ENCODE measurements around the gene SCAF8. TPM values are rescaled to one million over a fixed set of nuclear protein-coding genes. Genes with fewer than 3 reads are reported as not detected.

The SCAF8 gene
- polyA plus RNA-seq, 1 of the 3 experiments (the other 2 are of a cell fraction) = 11.0 TPM

- TF ChIP-seq REST (IDR thresholded peaks at IDR 0.05; ENCODE audit: low read depth, low read length) = no peak
- TF ChIP-seq GABPA (IDR thresholded peaks at IDR 0.05; ENCODE audit: low read depth) = no peak
- no peak for TF ChIP-seq JUND (IDR thresholded peaks at IDR 0.05)
These were observed 6.3 kb upstream of the SCAF8 start (continued) for GRCh38 chr6:154726887-154727286.

GRCh38 chr6:154731296-154732218 is 1.7 kb upstream of the SCAF8 start:
- Histone ChIP-seq H2AFZ (ENCODE audit: low read depth) (peak overlapping the region; percentile 75; the same call in 1 of the 2 replicates), H3K9ac (peak overlapping the region; percentile 99; the same call in 1 of the 2 replicates), H4K20me1 (ENCODE audit: insufficient read depth) (peaks cover 24% of the 10 kb centered on the region), H3K27me3 (ENCODE audit: insufficient read depth) (no peaks in the 10 kb centered on the region), H3K27ac (ENCODE audit: low read depth in 2 of 2, low read length in 1 of 2) (peak overlapping the region; percentile 95 to 96; a peak in 3 of 4 replicates), H3K79me2 (ENCODE audit: insufficient read depth) (peaks cover 25% of the 10 kb centered on the region), H3K36me3 (replicated peaks in 1 of 2; ENCODE audit: control insufficient read depth in 1 of 2, insufficient read depth in 2 of 2, low read length in 1 of 2) (no peaks in the 10 kb centered on the region), H3K4me1 (ENCODE audit: control insufficient read depth in 1 of 2, insufficient read depth in 2 of 2, low read depth in 1 of 2, low read length in 1 of 2) (peaks cover 0 to 15% of the 10 kb centered on the region in 2 experiments; a peak in 3 of 4 replicates), H3F3A (replicated peaks; ENCODE audit: insufficient read depth) (peaks cover 14% of the 10 kb centered on the region), H3K9me2 (no peaks in the 10 kb centered on the region), H3K9me3 (no peaks in the 10 kb centered on the region), H3K4me2 (no peak overlapping the region), H3K4me3 (ENCODE audit: low read depth in 2 of 2, low read length in 1 of 2) (no peak overlapping the region)
- ChIA-PET CTCF (interaction anchor here (0.7 to 1.5 kb wide), 4 partner anchors 56 to 273 kb away, joined by 3 to 8 read pairs (median 5); no protein-coding TSS in a partner anchor), POLR2A (no interaction called here)
- peak; percentile 21 for DNase-seq
- TF ChIP-seq TAF1 (IDR thresholded peaks at IDR 0.05; ENCODE audit: borderline replicate concordance, low read depth, low read length) (no peak), NRF1 (IDR thresholded peaks at IDR 0.05; ENCODE audit: low read depth, low read length) (no peak), USF1 (IDR thresholded peaks at IDR 0.05; ENCODE audit: borderline replicate concordance, low read depth) (no peak), YY1 (IDR thresholded peaks at IDR 0.05; ENCODE audit: low read depth) (no peak), MEF2A (IDR thresholded peaks at IDR 0.05; ENCODE audit: borderline replicate concordance, low read depth) (no peak), MAX (IDR thresholded peaks at IDR 0.05; ENCODE audit: low read depth) (no peak), MXI1 (IDR thresholded peaks at IDR 0.05; ENCODE audit: low read depth, low read length) (no peak), USF2 (IDR thresholded peaks at IDR 0.05; ENCODE audit: borderline replicate concordance, low read depth, low read length) (no peak), POLR2AphosphoS5 (IDR thresholded peaks at IDR 0.05; ENCODE audit: low read depth, low read length) (no peak), TEAD4 (IDR thresholded peaks at IDR 0.05; ENCODE audit: borderline replicate concordance, insufficient read depth) (no peak), SIN3A (IDR thresholded peaks at IDR 0.05; ENCODE audit: borderline replicate concordance, low read depth, low read length) (no peak), REST (IDR thresholded peaks at IDR 0.05; ENCODE audit: low read depth, low read length) (no peak), FOSL2 (IDR thresholded peaks at IDR 0.05; ENCODE audit: borderline replicate concordance, low read depth) (no peak), RFX5 (IDR thresholded peaks at IDR 0.05; ENCODE audit: low read length) (no peak), TCF12 (IDR thresholded peaks at IDR 0.05) (no peak), RXRA (IDR thresholded peaks at IDR 0.05; ENCODE audit: borderline replicate concordance, low read depth) (no peak), CHD2 (IDR thresholded peaks at IDR 0.05; ENCODE audit: low read length, partially characterized antibody) (no peak), NFIC (IDR thresholded peaks at IDR 0.05; ENCODE audit: borderline replicate concordance) (no peak), JUND (IDR thresholded peaks at IDR 0.05) (no peak), SMC3 (IDR thresholded peaks at IDR 0.05; ENCODE audit: low read depth, low read length) (no peak)
- WGBS (ENCODE audit: low lambda C conversion rate) = 97% methylated on average over 24 of the region's 24 CpGs

All from SK-N-SH (cell line).